Lung (tissue), 12 donors: ENCODE data around the gene TEX28. TPM values are rescaled to one million over a fixed set of nuclear protein-coding genes. Genes with fewer than 3 reads are reported as not detected.

Experiments used
- ATAC-seq: fragments of 200-7000 bp; cut with Tn5 transposase; one replicate; pipeline ENCODE4 v1.9.1; 2020; ENCODE audit warnings: moderate number of reproducible peaks; ENCODE audit not compliant: insufficient read depth, low FRiP score
- DNase-seq, 3 donors: peaks; one replicate each; pipeline ENCODE4 v3.0.0-alpha.2; 2013 to 2017
- H3K27ac ChIP-seq, 2 donors: one replicate each; pipeline ENCODE4 v1.5.1; 2013; ENCODE audit warnings: mild to moderate bottlenecking in 2 of 2, moderate library complexity in 2 of 2, control low read depth in 1 of 2, inconsistent platforms in 1 of 2, low read depth in 1 of 2, low read length in 1 of 2
- H3K27me3 ChIP-seq, 3 donors: one replicate each; pipeline ENCODE4 v1.5.1; 2013; ENCODE audit warnings: low read length in 2 of 3; ENCODE audit not compliant: control insufficient read depth in 3 of 3, insufficient read depth in 3 of 3
- H3K36me3 ChIP-seq, 4 donors: one replicate each; pipeline ENCODE4 v1.5.1; 2013; ENCODE audit warnings: low read length in 4 of 4, mild to moderate bottlenecking in 1 of 4, moderate library complexity in 1 of 4; ENCODE audit not compliant: control insufficient read depth in 4 of 4, insufficient read depth in 4 of 4
- H3K4me1 ChIP-seq, 5 donors: one replicate each; pipeline ENCODE4 v1.5.1; 2013; ENCODE audit warnings: low read length in 5 of 5, mild to moderate bottlenecking in 2 of 5, moderate library complexity in 1 of 5; ENCODE audit not compliant: control insufficient read depth in 5 of 5, insufficient read depth in 5 of 5
- H3K4me3 ChIP-seq: one replicate; pipeline ENCODE4 v1.5.1; 2013; ENCODE audit warnings: mild to moderate bottlenecking, control low read depth, moderate library complexity
- H3K9ac ChIP-seq, 2 donors: one replicate each; pipeline ENCODE4 v1.5.1; 2013; ENCODE audit warnings: low read length in 2 of 2, control low read depth in 1 of 2; ENCODE audit not compliant: insufficient read depth in 1 of 2
- H3K9me3 ChIP-seq, 4 donors: one replicate each; pipeline ENCODE4 v1.5.1; 2013; ENCODE audit warnings: low read length in 3 of 4, mild to moderate bottlenecking in 1 of 4, moderate library complexity in 1 of 4; ENCODE audit not compliant: control insufficient read depth in 4 of 4, insufficient read depth in 3 of 4
- WGBS, 2 donors: extraction: QIAGEN DNeasy Blood & Tissue Kit; methylation state at CpG; one replicate each; pipeline ENCODE4 v1.1.7; 2013; 5-methylcytosine and 5-hydroxymethylcytosine counted together
- polyA plus RNA-seq, 2 donors: library from polyadenylated mRNA; stranded (reverse); fragments of 200-250 nt; gene quantifications; one replicate each; pipeline ENCODE4 v1.2.1, GENCODE V29; 2013
- total RNA-seq, 2 donors: library from RNA; depleted of rRNA in 1 of 2; stranded (reverse); fragments of >200 nt in 1 of 2; gene quantifications; one replicate each; pipeline ENCODE4 v1.2.1, GENCODE V29; 2014 to 2021
- TF ChIP-seq, protein P1 (sequence below): IDR thresholded peaks from 2 replicates; pipeline ENCODE4 v1.5.1; 2012; ENCODE audit warnings: mild to moderate bottlenecking; ENCODE audit errors: control extremely low read depth, extremely low read depth
- donor health status: control.
- donor health status: control.
- donor health status: Bipolar disorder and iron deficiency.
- donor health status: healthy.
- donor health status: DM: yes; HTN: yes; CAD: no.

TEX28 gene
- total and polyA plus RNA-seq, 4 donors, result 0.02 TPM; not detected in 3

DNA sequence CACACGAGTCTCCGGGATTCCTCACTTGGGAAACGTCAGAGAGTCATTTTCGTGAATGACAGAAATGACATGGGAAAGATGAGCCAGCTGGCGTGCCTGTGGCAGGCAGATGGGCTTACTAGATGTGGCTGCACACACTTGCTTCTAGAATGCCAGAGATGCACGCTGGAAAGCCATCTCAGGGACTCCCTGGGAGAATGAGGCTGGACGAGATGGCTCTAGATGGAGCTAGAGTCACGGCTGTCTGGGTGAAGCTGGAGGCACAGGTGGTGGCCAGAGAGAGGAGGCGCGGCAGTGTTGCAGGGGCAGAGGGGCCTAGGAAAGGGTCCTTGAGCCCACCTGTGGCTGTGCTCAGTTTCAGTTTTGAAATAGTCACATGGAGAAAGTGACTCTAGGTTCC lies 26.7 kb upstream of the TEX28 start:
- no peaks in the 10 kb centered on the region for H3K9me3 ChIP-seq
- TF ChIP-seq, protein P1, sequence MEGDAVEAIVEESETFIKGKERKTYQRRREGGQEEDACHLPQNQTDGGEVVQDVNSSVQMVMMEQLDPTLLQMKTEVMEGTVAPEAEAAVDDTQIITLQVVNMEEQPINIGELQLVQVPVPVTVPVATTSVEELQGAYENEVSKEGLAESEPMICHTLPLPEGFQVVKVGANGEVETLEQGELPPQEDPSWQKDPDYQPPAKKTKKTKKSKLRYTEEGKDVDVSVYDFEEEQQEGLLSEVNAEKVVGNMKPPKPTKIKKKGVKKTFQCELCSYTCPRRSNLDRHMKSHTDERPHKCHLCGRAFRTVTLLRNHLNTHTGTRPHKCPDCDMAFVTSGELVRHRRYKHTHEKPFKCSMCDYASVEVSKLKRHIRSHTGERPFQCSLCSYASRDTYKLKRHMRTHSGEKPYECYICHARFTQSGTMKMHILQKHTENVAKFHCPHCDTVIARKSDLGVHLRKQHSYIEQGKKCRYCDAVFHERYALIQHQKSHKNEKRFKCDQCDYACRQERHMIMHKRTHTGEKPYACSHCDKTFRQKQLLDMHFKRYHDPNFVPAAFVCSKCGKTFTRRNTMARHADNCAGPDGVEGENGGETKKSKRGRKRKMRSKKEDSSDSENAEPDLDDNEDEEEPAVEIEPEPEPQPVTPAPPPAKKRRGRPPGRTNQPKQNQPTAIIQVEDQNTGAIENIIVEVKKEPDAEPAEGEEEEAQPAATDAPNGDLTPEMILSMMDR, result no peak
- no peak overlapping the region for H3K9ac ChIP-seq
- H3K4me1 ChIP-seq, result peaks cover 0 to 9% (median 0%) of the 10 kb centered on the region in 5 donors
- H3K27ac ChIP-seq, result no peak overlapping the region
- no peaks in the 10 kb centered on the region for H3K27me3 ChIP-seq
- 69 to 87% methylated on average over 9 to 10 of the region's 10 CpGs for WGBS, 2 donors
- ATAC-seq (no peak), DNase-seq (no peak)
- no peaks in the 10 kb centered on the region for H3K36me3 ChIP-seq
- no peak overlapping the region for H3K4me3 ChIP-seq

DNA sequence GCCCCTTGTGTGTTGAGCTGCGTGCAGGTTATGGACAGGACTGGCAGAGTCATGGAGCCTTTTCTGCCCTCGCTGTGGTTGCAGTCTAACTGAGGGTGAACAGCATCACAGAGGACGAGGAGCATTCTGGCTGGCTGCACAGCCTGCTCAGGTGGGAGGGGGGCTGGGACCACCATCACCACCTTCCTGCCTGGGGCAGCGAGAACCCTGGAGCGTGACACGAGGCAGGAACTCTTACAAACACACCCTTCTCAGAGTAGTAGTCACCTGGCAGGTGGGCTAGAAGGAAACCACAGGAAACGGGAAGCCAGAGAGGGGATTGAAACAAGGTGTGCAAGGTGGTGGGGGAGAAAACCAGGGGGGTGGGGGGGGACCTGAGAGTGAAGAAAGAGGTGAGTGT lies 26.2 kb upstream of the TEX28 start:
- no peaks in the 10 kb centered on the region for H3K36me3 ChIP-seq
- 78 to 83% methylated on average over 6 to 7 of the region's 7 CpGs for WGBS, 2 donors
- DNase-seq (no peak), ATAC-seq (no peak)
- no peaks in the 10 kb centered on the region for H3K27me3 ChIP-seq
- H3K4me1 ChIP-seq, result peaks cover 0 to 8% (median 0%) of the 10 kb centered on the region in 5 donors
- TF ChIP-seq, protein P1, result no peak
- H3K27ac ChIP-seq, result no peak overlapping the region
- H3K9ac ChIP-seq, result no peak overlapping the region
- H3K9me3 ChIP-seq, result no peaks in the 10 kb centered on the region
- no peak overlapping the region for H3K4me3 ChIP-seq

DNA sequence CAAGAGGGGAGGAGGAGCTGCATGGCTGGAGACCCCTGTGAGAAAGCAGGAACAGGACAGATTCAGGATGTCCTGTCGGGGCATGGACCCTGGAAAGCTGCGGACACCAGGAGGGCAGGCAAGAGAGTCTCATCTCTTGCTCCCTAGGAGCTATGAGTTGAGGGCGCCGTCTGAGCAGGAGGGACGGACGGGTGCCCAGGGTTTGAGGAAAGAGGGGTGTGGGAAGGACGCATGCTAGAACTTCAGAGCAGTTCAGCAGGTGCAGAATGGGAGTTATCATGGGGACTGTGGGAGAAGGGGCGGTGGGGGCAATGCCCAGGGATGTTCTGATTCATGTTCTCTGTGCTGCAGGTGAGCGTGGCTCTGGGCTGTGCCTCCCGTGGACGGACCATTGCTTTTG lies 25.5 kb upstream of the TEX28 start:
- TF ChIP-seq, protein P1, result no peak
- 88 to 94% methylated on average over 5 to 11 of the region's 11 CpGs for WGBS, 2 donors
- H3K4me3 ChIP-seq, result no peak overlapping the region
- no peaks in the 10 kb centered on the region for H3K9me3 ChIP-seq
- DNase-seq, result no peak
- no peak for ATAC-seq
- H3K9ac ChIP-seq, result no peak overlapping the region
- no peaks in the 10 kb centered on the region for H3K36me3 ChIP-seq
- no peak overlapping the region for H3K27ac ChIP-seq
- peaks cover 0 to 6% (median 0%) of the 10 kb centered on the region in 5 donors for H3K4me1 ChIP-seq
- no peaks in the 10 kb centered on the region for H3K27me3 ChIP-seq

DNA sequence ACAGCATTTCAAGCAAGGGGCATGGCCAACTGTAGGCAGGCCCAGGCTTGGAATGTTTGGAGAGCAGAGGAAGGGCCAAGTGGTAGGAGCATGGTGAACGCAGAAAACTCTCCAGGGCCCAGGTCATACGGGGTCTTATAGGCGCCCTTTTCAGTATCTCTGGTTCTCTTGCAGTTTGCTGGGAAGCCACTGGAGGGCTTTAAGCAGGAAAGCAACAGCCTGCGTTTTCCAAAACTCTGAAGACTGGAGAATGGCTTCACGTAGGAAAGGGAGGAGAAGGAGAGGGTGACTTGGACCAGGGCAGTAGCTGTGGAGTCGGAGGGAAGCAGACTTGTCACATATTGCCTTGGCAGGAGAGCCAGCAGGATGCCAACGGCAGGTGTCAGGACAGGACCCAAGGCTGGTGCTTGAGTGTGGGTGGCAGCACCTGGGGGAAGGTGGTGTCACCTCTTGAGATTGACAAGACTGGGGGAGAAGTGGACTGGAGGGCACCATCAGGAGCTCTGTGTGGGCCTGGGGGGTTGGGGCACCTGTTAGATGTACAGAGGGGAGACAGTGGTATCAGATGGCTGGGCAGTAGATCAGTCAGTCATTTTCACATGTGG lies 22.6 kb upstream of the TEX28 start:
- WGBS, 2 donors, result 27 to 34% methylated on average over 7 of the region's 7 CpGs
- H3K9ac ChIP-seq, result no peak overlapping the region
- no peak overlapping the region for H3K27ac ChIP-seq
- H3K36me3 ChIP-seq, result no peaks in the 10 kb centered on the region
- H3K27me3 ChIP-seq, result no peaks in the 10 kb centered on the region
- peaks cover 0 to 2% (median 0%) of the 10 kb centered on the region in 5 donors for H3K4me1 ChIP-seq
- DNase-seq, result peak in 2 of 3 donors; percentile 31 to 36
- no peak for ATAC-seq
- H3K4me3 ChIP-seq, result no peak overlapping the region
- H3K9me3 ChIP-seq, result no peaks in the 10 kb centered on the region
- TF ChIP-seq, protein P1, result peak; percentile 12
